MM.1S (cell line): ENCODE measurements around the gene CACNA1D.

Experiments used
- EZH2 ChIP-seq: fragments of 300-600 bp; sonication (generic); optimal IDR thresholded peaks from 2 replicates; pipeline ENCODE3; 2017; ENCODE audit warnings: low read depth, mild to moderate bottlenecking, antibody characterized with exemption, low read length, mixed read lengths
- EZH2phosphoT487 ChIP-seq: fragments of 300-600 bp; sonication (generic); IDR thresholded peaks from 2 replicates; pipeline ENCODE4 v1.6.1; 2018; ENCODE audit warnings: antibody characterized with exemption, low read length
- TF ChIP-seq, protein P1 (sequence below): fragments of 300-600 bp; sonication (generic); IDR thresholded peaks from 2 replicates; pipeline ENCODE4 v1.5.1; 2016; ENCODE audit warnings: antibody characterized with exemption, low read length, mixed read lengths

DNA sequence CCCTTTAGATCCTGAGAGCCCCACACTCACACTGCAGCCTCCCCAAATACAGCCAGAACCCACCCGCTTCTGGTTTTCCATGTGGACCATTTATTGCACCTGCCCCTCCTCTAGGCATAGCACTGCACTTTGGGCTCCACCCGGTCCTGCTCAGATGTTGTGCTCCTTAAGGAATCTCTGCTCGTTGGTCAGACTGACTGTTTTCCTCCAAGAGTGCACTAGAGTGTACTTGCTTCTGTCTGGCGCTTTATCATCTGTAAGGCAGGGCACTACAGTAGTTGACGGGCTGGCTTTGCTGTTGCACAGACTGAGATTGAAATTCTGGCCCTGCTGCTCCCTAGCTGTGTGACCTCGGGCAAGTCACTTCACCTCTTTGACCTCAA is 124.1 kb downstream of the CACNA1D start:
- TF ChIP-seq, protein P1, sequence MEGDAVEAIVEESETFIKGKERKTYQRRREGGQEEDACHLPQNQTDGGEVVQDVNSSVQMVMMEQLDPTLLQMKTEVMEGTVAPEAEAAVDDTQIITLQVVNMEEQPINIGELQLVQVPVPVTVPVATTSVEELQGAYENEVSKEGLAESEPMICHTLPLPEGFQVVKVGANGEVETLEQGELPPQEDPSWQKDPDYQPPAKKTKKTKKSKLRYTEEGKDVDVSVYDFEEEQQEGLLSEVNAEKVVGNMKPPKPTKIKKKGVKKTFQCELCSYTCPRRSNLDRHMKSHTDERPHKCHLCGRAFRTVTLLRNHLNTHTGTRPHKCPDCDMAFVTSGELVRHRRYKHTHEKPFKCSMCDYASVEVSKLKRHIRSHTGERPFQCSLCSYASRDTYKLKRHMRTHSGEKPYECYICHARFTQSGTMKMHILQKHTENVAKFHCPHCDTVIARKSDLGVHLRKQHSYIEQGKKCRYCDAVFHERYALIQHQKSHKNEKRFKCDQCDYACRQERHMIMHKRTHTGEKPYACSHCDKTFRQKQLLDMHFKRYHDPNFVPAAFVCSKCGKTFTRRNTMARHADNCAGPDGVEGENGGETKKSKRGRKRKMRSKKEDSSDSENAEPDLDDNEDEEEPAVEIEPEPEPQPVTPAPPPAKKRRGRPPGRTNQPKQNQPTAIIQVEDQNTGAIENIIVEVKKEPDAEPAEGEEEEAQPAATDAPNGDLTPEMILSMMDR, result no peak
- TF ChIP-seq EZH2, result no peak
- TF ChIP-seq EZH2phosphoT487, result no peak
